ENCODE results near the gene KIF3C. TPM values are rescaled to one million over a fixed set of nuclear protein-coding genes. Genes with fewer than 3 reads are reported as not detected.

The KIF3C gene
- total RNA-seq, 1 experiment from 2014 or later = 3.5 TPM

GRCh38 chr2:25877431-25878360, 104.6 kb downstream of the KIF3C start:
- peak; percentile 42 for DNase-seq (ENCODE audit: low spot score)

Other genes starting within 250 kb of the KIF3C start
- gene ASXL2, start 104.0 kb downstream of the KIF3C start, total RNA-seq (2014; rRNA removed; shearing (Covaris generic)) = 4.4 TPM in 2 replicates
- 42.6 and 61.1 TPM in 2 replicates for gene RAB10, start 51.6 kb upstream of the KIF3C start, total RNA-seq (2014; rRNA removed; shearing (Covaris generic))
- not detected in 2 replicates for gene GAREM2, start 190.6 kb upstream of the KIF3C start, total RNA-seq (2014; rRNA removed; shearing (Covaris generic))

Measured in H4 (cell line).